B cell (primary cell): ENCODE measurements around the gene EML5. TPM values are rescaled to one million over a fixed set of nuclear protein-coding genes. Genes with fewer than 3 reads are reported as not detected.

ENCODE experiments used
- ATAC-seq: fragments of 200-7000 bp; cut with Tn5 transposase; one replicate; pipeline ENCODE4 v1.10.0; 2021; ENCODE audit warnings: low read depth, mild to moderate bottlenecking, moderate number of reproducible peaks, moderate library complexity
- CTCF ChIA-PET: fragments of 350-600 bp; sonication (Branson Sonifier 250); formaldehyde crosslinking; loops from one replicate; lab custom pipeline; 2021; ENCODE audit warnings: antibody characterized with exemption, inconsistent platforms; lab: Charles Lee
- POLR2A ChIA-PET: fragments of 350-600 bp; sonication (Branson Sonifier 250); formaldehyde crosslinking; loops from one replicate; lab custom pipeline; 2021; ENCODE audit warnings: antibody characterized with exemption; lab: Charles Lee
- DNase-seq: peaks from one replicate; pipeline ENCODE4 v3.0.0; 2013
- H2AFZ ChIP-seq: 2 replicates; pipeline ENCODE4 v1.6.1; 2012; ENCODE audit warnings: mild to moderate bottlenecking, low read depth, low read length; ENCODE audit not compliant: insufficient read depth, poor library complexity, severe bottlenecking
- H3K27ac ChIP-seq, 2 donors: 1 replicate in 1 of 2; 2 replicates in 1 of 2; pipeline ENCODE4 v1.5.1; 2012 to 2013; ENCODE audit warnings: low read length in 2 of 2, mild to moderate bottlenecking in 2 of 2, moderate library complexity in 1 of 2
- H3K27me3 ChIP-seq, 4 experiments: fragments of 200-600 bp in 1 of 4; sonication (generic) in 1 of 4; replicated peaks in 1 of 4; 1 replicate in 2 of 4; 2 replicates in 2 of 4; pipeline versions ENCODE4 v1.6.1 to v1.7.0; 2013 to 2016; ENCODE audit warnings: low read length in 3 of 4, mild to moderate bottlenecking in 2 of 4, mixed read lengths in 1 of 4, moderate library complexity in 1 of 4; ENCODE audit not compliant: insufficient read depth in 4 of 4, control insufficient read depth in 3 of 4; ENCODE audit errors: control extremely low read depth in 1 of 4
- H3K36me3 ChIP-seq, 2 experiments: replicated peaks in 1 of 2; 1 replicate in 1 of 2; 2 replicates in 1 of 2; pipeline versions ENCODE4 v1.6.1 to v1.7.1; 2013; ENCODE audit warnings: low read length in 1 of 2; ENCODE audit not compliant: insufficient read depth in 2 of 2, control insufficient read depth in 1 of 2; ENCODE audit errors: control extremely low read depth in 1 of 2, extremely low read depth in 1 of 2
- H3K4me1 ChIP-seq, 2 donors: fragments of 200-600 bp in 1 of 2; sonication (generic) in 1 of 2; 1 replicate in 1 of 2; 2 replicates in 1 of 2; pipeline versions ENCODE4 v1.5.1 to v1.6.1; 2013 to 2017; ENCODE audit warnings: low read length in 2 of 2; ENCODE audit not compliant: control insufficient read depth in 2 of 2, insufficient read depth in 2 of 2
- H3K4me2 ChIP-seq: replicated peaks from 2 replicates; pipeline ENCODE3; 2012; ENCODE audit warnings: mild to moderate bottlenecking, low read depth, low read length; ENCODE audit not compliant: poor library complexity, severe bottlenecking
- H3K4me3 ChIP-seq, 5 experiments: fragments of 200-600 bp in 1 of 5; sonication (generic) in 1 of 5; 1 replicate in 3 of 5; 2 replicates in 2 of 5; pipeline versions ENCODE4 v1.5.1 to v1.7.0; 2011 to 2016; ENCODE audit warnings: low read length in 4 of 5, mild to moderate bottlenecking in 4 of 5, low read depth in 2 of 5, control low read depth in 1 of 5, moderate library complexity in 1 of 5; ENCODE audit not compliant: insufficient read depth in 1 of 5; ENCODE audit errors: control extremely low read depth in 1 of 5, extremely low read depth in 1 of 5
- H3K79me2 ChIP-seq: fragments of 200-600 bp; sonication (generic); one replicate; pipeline ENCODE4 v1.6.0; 2016; ENCODE audit warnings: low read length; ENCODE audit not compliant: control insufficient read depth, insufficient read depth
- H3K9ac ChIP-seq: fragments of 200-600 bp; sonication (generic); 2 replicates; pipeline ENCODE4 v1.6.1; 2017; ENCODE audit warnings: mild to moderate bottlenecking, low read length, moderate library complexity
- H3K9me3 ChIP-seq, 3 donors: one replicate each; pipeline versions ENCODE4 v1.6.1 to v1.7.1; 2013; ENCODE audit warnings: low read length in 2 of 3; ENCODE audit not compliant: control insufficient read depth in 2 of 3, insufficient read depth in 1 of 3; ENCODE audit errors: control extremely low read depth in 1 of 3
- H4K20me1 ChIP-seq: 2 replicates; pipeline ENCODE4 v1.6.0; 2012; ENCODE audit warnings: mild to moderate bottlenecking, low read length; ENCODE audit not compliant: insufficient read depth, control insufficient read depth, poor library complexity, severe bottlenecking
- H3K27ac Mint-ChIP-seq: one replicate; pipeline ENCODE4 v1.8.0; 2021; ENCODE audit warnings: mixed read lengths
- H3K27me3 Mint-ChIP-seq: one replicate; pipeline ENCODE4 v1.8.0; 2021; ENCODE audit warnings: mixed read lengths
- H3K4me1 Mint-ChIP-seq: one replicate; pipeline ENCODE4 v1.8.0; 2021; ENCODE audit warnings: mixed read lengths
- H3K4me3 Mint-ChIP-seq: one replicate; pipeline ENCODE4 v1.8.0; 2021; ENCODE audit warnings: mixed read lengths
- H3K9me3 Mint-ChIP-seq: one replicate; pipeline ENCODE4 v1.8.0; 2022; ENCODE audit warnings: mixed read lengths; ENCODE audit not compliant: insufficient read depth
- CTCF ChIP-seq: fragments of 200-600 bp; IDR thresholded peaks from one replicate; pipeline ENCODE4 v1.8.0; 2022; ENCODE audit warnings: antibody characterized with exemption, mild to moderate bottlenecking
- EZH2 ChIP-seq: IDR thresholded peaks from 2 replicates; pipeline ENCODE4 v1.6.1; 2012; ENCODE audit warnings: borderline replicate concordance, low read depth, mild to moderate bottlenecking, moderate library complexity, low read length; ENCODE audit not compliant: insufficient read depth, poor library complexity, severe bottlenecking
- WGBS: methylation state at CpG from one replicate; pipeline ENCODE4 v1.1.5; 2013; ENCODE audit warnings: missing lambda C conversion rate; ENCODE audit not compliant: insufficient coverage; 5-methylcytosine and 5-hydroxymethylcytosine counted together
- intact Hi-C: fragments of 100-400 bp; cut with micrococcal nuclease; formaldehyde crosslinking; loops from one replicate; pipeline ENCODE4 v1.10.0; 2022
- polyA plus RNA-seq: library from polyadenylated mRNA; depleted of rRNA; stranded (reverse); fragments of >200 nt; gene quantifications from 2 replicates; pipeline ENCODE4 v1.2.3, GENCODE V29; 2012
- total RNA-seq, 2 donors: library from RNA; stranded (reverse); fragments of 120-200 nt in 1 of 2; gene quantifications; 1 replicate in 1 of 2; 2 replicates in 1 of 2; pipeline versions ENCODE4 v1.2.3 to v1.2.4, GENCODE V29; 2013 to 2022

EML5 gene
- total and polyA plus RNA-seq, 2 donors (not counting 1 experiment from before 2014, with no cell fraction given): 1.7 to 6.9 TPM

GRCh38 chr14:88750945-88751344 is 41.8 kb downstream of the EML5 start:
- TF ChIP-seq CTCF: no peak
- no peak for TF ChIP-seq EZH2
- Histone ChIP-seq H3K36me3 (no peaks in the 10 kb centered on the region), H3K27me3 (no peaks in the 10 kb centered on the region), H3K9ac (no peak overlapping the region), H4K20me1 (no peaks in the 10 kb centered on the region), H3K79me2 (no peaks in the 10 kb centered on the region), H3K4me2 (no peak overlapping the region), H3K4me3 (no peak overlapping the region), H3K27ac (no peak overlapping the region), H3K4me1 (no peaks in the 10 kb centered on the region), H2AFZ (no peak overlapping the region), H3K9me3 (no peaks in the 10 kb centered on the region)
- H3K27ac Mint-ChIP-seq: no peak overlapping the region
- no peaks in the 10 kb centered on the region for H3K9me3 Mint-ChIP-seq
- intact Hi-C loops: no loop called here
- H3K4me1 Mint-ChIP-seq: no peaks in the 10 kb centered on the region
- ChIA-PET POLR2A (no interaction called here), CTCF (interaction anchor here (0.8 kb wide), 1 partner anchor 83 kb away, joined by 3 read pairs; no protein-coding TSS in a partner anchor)
- 100% methylated on average over 1 of the region's 1 CpG for WGBS
- no peaks in the 10 kb centered on the region for H3K27me3 Mint-ChIP-seq
- no peak overlapping the region for H3K4me3 Mint-ChIP-seq
- DNase-seq (no peak), ATAC-seq (no peak)

GRCh38 chr14:88750413-88750812 is 42.3 kb downstream of the EML5 start:
- Histone ChIP-seq H3K79me2 (no peaks in the 10 kb centered on the region), H3K27ac (no peak overlapping the region), H3K4me1 (no peaks in the 10 kb centered on the region), H3K36me3 (no peaks in the 10 kb centered on the region), H3K4me3 (no peak overlapping the region), H3K4me2 (no peak overlapping the region), H4K20me1 (no peaks in the 10 kb centered on the region), H3K9me3 (no peaks in the 10 kb centered on the region), H3K27me3 (no peaks in the 10 kb centered on the region), H2AFZ (no peak overlapping the region), H3K9ac (no peak overlapping the region)
- intact Hi-C loops: no loop called here
- DNase-seq: no peak
- no peaks in the 10 kb centered on the region for H3K9me3 Mint-ChIP-seq
- H3K4me3 Mint-ChIP-seq: no peak overlapping the region
- no peak for ATAC-seq
- CTCF ChIA-PET: interaction anchor here (0.8 kb wide), 1 partner anchor 83 kb away, joined by 3 read pairs; no protein-coding TSS in a partner anchor
- no peaks in the 10 kb centered on the region for H3K27me3 Mint-ChIP-seq
- no peak overlapping the region for H3K27ac Mint-ChIP-seq
- no peaks in the 10 kb centered on the region for H3K4me1 Mint-ChIP-seq
- POLR2A ChIA-PET: no interaction called here
- no CpG with 5 or more reads among the region's 1 CpG for WGBS
- TF ChIP-seq CTCF: no peak
- TF ChIP-seq EZH2: no peak
